ENCODE measurements around the gene NBAS. TPM values are rescaled to one million over a fixed set of nuclear protein-coding genes. Genes with fewer than 3 reads are reported as not detected.

The NBAS gene
- total and polyA plus RNA-seq, 2 of the 13 experiments (the other 11 are each of a cell fraction or from before 2014, with no cell fraction given), result 33.6 to 58.7 TPM

DNA sequence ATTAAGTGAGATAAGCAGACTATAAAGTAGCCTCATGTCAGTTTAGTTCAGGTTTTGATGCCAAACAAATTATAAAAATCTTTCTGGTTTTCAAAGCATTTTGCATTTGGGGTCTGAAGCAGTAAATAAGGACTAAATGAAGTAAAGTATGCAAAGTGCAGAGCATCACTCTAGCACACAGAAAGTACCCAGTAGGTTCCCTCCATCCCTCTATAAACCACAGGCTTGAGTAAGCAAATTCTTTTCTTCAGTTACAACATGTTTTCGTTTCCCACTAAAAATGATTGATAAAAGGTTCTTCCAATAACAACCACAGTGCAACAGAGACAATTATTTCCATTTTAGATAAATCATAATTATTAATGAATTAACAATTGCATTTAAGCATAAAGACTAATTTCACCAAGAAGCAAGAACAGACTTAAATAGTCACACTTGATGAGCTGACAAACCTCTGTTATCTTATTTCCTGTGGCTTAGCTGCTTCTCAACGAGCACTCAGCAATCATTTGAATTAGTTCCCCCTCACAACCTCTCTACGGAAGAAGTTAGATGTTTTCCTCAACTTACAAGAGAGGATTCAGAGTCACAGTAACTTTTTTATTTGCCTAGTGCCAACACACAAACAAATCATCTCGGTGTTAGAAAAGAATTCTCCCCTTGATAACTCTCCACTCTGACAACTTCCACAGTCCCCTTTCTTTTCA, 249.8 kb downstream of the NBAS start (continued):
- TF ChIP-seq, protein P1, sequence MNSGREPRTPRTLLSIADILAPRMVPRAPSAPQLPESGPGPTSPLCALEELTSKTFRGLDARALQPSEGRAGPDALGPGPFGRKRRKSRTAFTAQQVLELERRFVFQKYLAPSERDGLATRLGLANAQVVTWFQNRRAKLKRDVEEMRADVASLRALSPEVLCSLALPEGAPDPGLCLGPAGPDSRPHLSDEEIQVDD (CRISPR knock-in tag; IDR thresholded peaks at IDR 0.05; ENCODE audit: borderline replicate concordance), result no peak
- TF ChIP-seq, protein P2, sequence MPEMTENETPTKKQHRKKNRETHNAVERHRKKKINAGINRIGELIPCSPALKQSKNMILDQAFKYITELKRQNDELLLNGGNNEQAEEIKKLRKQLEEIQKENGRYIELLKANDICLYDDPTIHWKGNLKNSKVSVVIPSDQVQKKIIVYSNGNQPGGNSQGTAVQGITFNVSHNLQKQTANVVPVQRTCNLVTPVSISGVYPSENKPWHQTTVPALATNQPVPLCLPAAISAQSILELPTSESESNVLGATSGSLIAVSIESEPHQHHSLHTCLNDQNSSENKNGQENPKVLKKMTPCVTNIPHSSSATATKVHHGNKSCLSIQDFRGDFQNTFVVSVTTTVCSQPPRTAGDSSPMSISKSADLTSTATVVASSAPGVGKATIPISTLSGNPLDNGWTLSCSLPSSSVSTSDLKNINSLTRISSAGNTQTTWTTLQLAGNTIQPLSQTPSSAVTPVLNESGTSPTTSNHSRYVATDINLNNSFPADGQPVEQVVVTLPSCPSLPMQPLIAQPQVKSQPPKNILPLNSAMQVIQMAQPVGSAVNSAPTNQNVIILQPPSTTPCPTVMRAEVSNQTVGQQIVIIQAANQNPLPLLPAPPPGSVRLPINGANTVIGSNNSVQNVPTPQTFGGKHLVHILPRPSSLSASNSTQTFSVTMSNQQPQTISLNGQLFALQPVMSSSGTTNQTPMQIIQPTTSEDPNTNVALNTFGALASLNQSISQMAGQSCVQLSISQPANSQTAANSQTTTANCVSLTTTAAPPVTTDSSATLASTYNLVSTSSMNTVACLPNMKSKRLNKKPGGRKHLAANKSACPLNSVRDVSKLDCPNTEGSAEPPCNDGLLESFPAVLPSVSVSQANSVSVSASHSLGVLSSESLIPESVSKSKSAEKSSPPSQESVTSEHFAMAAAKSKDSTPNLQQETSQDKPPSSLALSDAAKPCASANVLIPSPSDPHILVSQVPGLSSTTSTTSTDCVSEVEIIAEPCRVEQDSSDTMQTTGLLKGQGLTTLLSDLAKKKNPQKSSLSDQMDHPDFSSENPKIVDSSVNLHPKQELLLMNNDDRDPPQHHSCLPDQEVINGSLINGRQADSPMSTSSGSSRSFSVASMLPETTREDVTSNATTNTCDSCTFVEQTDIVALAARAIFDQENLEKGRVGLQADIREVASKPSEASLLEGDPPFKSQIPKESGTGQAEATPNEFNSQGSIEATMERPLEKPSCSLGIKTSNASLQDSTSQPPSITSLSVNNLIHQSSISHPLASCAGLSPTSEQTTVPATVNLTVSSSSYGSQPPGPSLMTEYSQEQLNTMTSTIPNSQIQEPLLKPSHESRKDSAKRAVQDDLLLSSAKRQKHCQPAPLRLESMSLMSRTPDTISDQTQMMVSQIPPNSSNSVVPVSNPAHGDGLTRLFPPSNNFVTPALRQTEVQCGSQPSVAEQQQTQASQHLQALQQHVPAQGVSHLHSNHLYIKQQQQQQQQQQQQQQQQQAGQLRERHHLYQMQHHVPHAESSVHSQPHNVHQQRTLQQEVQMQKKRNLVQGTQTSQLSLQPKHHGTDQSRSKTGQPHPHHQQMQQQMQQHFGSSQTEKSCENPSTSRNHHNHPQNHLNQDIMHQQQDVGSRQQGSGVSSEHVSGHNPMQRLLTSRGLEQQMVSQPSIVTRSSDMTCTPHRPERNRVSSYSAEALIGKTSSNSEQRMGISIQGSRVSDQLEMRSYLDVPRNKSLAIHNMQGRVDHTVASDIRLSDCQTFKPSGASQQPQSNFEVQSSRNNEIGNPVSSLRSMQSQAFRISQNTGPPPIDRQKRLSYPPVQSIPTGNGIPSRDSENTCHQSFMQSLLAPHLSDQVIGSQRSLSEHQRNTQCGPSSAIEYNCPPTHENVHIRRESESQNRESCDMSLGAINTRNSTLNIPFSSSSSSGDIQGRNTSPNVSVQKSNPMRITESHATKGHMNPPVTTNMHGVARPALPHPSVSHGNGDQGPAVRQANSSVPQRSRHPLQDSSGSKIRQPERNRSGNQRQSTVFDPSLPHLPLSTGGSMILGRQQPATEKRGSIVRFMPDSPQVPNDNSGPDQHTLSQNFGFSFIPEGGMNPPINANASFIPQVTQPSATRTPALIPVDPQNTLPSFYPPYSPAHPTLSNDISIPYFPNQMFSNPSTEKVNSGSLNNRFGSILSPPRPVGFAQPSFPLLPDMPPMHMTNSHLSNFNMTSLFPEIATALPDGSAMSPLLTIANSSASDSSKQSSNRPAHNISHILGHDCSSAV (CRISPR knock-in tag; IDR thresholded peaks at IDR 0.05; ENCODE audit: borderline replicate concordance), result no peak

DNA sequence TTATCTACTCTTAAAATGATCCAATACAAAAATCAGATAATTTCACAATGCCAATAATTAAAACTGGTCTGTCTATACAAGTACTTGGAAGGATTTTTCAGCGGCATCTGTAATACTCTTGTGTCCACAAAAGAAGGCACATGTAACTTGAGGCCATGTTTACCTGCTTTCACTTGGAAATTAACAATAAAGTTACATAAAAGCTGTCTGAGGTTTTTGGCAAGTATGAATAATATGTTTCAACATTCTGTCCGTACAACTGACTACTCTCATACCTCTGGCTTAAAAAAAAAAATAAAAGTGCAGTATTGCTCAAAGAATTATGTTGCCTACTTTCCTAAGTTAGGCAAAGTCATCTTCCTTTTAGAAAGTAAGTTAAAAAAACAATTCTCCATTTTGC, 253.6 kb downstream of the NBAS start:
- Histone ChIP-seq H3K36me3 (replicated peaks in 1 of 2; ENCODE audit: control insufficient read depth in 1 of 2, insufficient read depth in 2 of 2, low read length in 2 of 2) (peaks cover 8 to 16% of the 10 kb centered on the region in 2 experiments), H3K27me3 (ENCODE audit: control insufficient read depth in 1 of 2, insufficient read depth in 2 of 2, low read length in 2 of 2) (no peaks in the 10 kb centered on the region), H4K20me1 (ENCODE audit: insufficient read depth, low read length) (no peaks in the 10 kb centered on the region), H3K4me2 (ENCODE audit: low read depth, low read length) (no peak overlapping the region), H3K79me2 (ENCODE audit: insufficient read depth, low read length) (no peaks in the 10 kb centered on the region), H3K4me1 (ENCODE audit: insufficient read depth, low read length) (no peaks in the 10 kb centered on the region), H3K9ac (ENCODE audit: insufficient read depth, low read depth, low read length) (no peak overlapping the region), H2AFZ (ENCODE audit: low read length) (no peak overlapping the region), H3K9me3 (ENCODE audit: low read length) (no peaks in the 10 kb centered on the region), H3K4me3 (replicated peaks in 1 of 3; ENCODE audit: insufficient read depth in 1 of 3, low read depth in 2 of 3, low read length in 3 of 3) (no peak overlapping the region), H3K27ac (ENCODE audit: extremely low read length, insufficient read depth, low read length) (no peak overlapping the region)
- in situ Hi-C loops (cut with HindIII; ENCODE audit: extremely low pct_ligation_motif_present, low pct_unique_long_range_greater_than_20kb) (no loop called here), intact Hi-C loops (cut with micrococcal nuclease; ENCODE audit: unreplicated experiment) (no loop called here)
- TF ChIP-seq SMARCC2 (IDR thresholded peaks at IDR 0.05), result no peak
- BruUV-seq (replicated peaks), result no TSS peak
- FAIRE-seq, result no peak
- WGBS (ENCODE audit: low lambda C conversion rate), result 47% methylated on average over 2 of the region's 2 CpGs
- ATAC-seq, result no peak
- CTCF ChIA-PET (ENCODE audit: low intra/inter-chr PET ratio, low total read pairs), result no interaction called here
- POLR2A ChIA-PET, result no interaction called here
- DNase-seq (ENCODE audit: low spot score), result no peak

All from HepG2 (cell line).